Measurements from ENCODE around the gene PAN2. TPM values are rescaled to one million over a fixed set of nuclear protein-coding genes. Genes with fewer than 3 reads are reported as not detected.

The PAN2 gene
- total RNA-seq, 4 donors from 2014 or later: 10.2 to 35.9 (median 14.9) TPM

DNA sequence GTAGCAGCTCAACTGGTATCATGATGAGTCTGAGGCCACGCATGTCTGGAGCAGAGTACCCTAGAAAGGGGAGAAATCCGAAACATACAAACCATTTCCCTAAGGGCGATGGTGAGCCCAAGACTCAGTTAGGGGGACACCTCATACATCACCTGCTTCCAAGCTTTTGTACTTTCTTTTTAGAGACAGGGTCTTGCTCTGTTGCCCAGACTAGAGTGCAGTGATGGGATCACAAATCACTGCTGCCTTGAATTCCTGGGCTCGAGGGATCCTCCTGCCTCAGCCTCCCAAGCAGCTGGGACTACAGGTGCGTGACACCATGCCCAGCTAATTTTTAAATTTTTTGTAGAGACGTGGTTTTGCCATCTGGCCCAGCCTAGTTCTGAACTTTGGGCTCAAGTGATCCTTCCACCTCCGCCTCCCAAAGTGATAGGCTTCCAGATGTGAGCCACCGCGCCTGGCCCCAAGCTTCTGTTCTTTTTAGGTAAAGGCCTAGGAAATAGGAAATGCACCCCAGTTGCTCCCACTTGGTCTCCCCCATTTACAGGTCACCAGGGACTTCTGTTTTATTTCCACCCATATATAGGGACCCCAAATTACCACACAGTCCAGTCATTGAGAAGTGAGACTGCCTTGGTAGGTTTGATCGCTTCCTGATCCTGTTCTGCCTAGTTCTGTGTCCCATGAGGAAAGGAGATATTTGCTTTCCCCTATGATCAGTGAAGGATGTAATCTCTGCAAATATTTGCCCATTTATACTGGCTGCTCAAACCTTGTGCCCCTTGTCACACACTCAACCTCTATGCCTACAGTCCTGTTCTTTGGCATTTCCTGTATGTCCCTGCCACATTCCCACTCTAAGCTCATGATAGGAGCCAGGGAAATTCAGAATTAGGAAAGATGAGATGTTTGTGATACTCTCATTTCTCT is 28.6 kb upstream of the PAN2 start, which contains the start of gene APOF:
Gene APOF, minus strand, starts transcription at position 728 of the 930 bp plus-strand sequence. Its CDS starts 112 bp downstream, at position 616.
- 84 to 88% methylated on average over 9 to 10 of the region's 10 CpGs for WGBS, 2 donors

GRCh38 chr12:56361487-56362129 is 27.8 kb upstream of the PAN2 start:
- H3K9me3 ChIP-seq: no peaks in the 10 kb centered on the region
- intact Hi-C loops (cut with DNase I): no loop called here
- 76 to 88% methylated on average over 6 to 8 of the region's 8 CpGs for WGBS, 2 donors
- H3K27me3 ChIP-seq: no peaks in the 10 kb centered on the region
- TF ChIP-seq CTCF (IDR thresholded peaks at IDR 0.05) (no peak), POLR2A (IDR thresholded peaks at IDR 0.05) (no peak)
- H3K27ac ChIP-seq: no peak overlapping the region
- no peak for DNase-seq
- no peak overlapping the region for H3K4me3 ChIP-seq
- peaks cover 0 to 2% (median 0%) of the 10 kb centered on the region in 3 donors for H3K36me3 ChIP-seq
- H3K4me1 ChIP-seq: peaks cover 9 to 27% (median 20%) of the 10 kb centered on the region in 3 donors

More for the DNA sequence above, 28.6 kb upstream of the PAN2 start, which contains the start of gene APOF:
- Histone ChIP-seq H3K27ac (no peak within 1 kb of the TSS), H3K4me3 (no peak within 1 kb of the TSS), H3K36me3 (no peaks in the 10 kb centered on the region), H3K9me3 (no peaks in the 10 kb centered on the region), H3K27me3 (no peaks in the 10 kb centered on the region), H3K4me1 (peaks cover 9 to 21% (median 19%) of the 10 kb centered on the region in 3 donors)
- TF ChIP-seq CTCF (IDR thresholded peaks at IDR 0.05): no peak
- TF ChIP-seq POLR2A (IDR thresholded peaks at IDR 0.05): no peak
- intact Hi-C loops (cut with DNase I): no loop called here
- no peak for DNase-seq

GRCh38 chr12:56359851-56360767 is 26.3 kb upstream of the PAN2 start, which contains the start of gene STAT2:
STAT2 (minus strand) TSS chr12:56360107; CDS start chr12:56356571, 3,536 bp downstream.
- peak within 1 kb of the TSS; percentile 63 to 88 (median 82) for H3K4me3 ChIP-seq
- H3K27ac ChIP-seq: peak within 1 kb of the TSS; percentile 91 to 96 (median 94)
- peak; percentile 97 for DNase-seq
- intact Hi-C loops (cut with DNase I): no loop called here
- H3K4me1 ChIP-seq: peaks cover 9 to 27% (median 20%) of the 10 kb centered on the region in 3 donors
- TF ChIP-seq POLR2A (IDR thresholded peaks at IDR 0.05) (peak in 3 of 4 donors; percentile 12 to 84 (median 84)), CTCF (IDR thresholded peaks at IDR 0.05) (peak in 1 of 6 experiments; percentile 18)
- peaks cover 3 to 17% (median 10%) of the 10 kb centered on the region in 3 donors for H3K36me3 ChIP-seq
- no peaks in the 10 kb centered on the region for H3K27me3 ChIP-seq
- H3K9me3 ChIP-seq: no peaks in the 10 kb centered on the region
- 1% methylated on average over 26 to 36 of the region's 54 CpGs for WGBS, 2 donors

DNA sequence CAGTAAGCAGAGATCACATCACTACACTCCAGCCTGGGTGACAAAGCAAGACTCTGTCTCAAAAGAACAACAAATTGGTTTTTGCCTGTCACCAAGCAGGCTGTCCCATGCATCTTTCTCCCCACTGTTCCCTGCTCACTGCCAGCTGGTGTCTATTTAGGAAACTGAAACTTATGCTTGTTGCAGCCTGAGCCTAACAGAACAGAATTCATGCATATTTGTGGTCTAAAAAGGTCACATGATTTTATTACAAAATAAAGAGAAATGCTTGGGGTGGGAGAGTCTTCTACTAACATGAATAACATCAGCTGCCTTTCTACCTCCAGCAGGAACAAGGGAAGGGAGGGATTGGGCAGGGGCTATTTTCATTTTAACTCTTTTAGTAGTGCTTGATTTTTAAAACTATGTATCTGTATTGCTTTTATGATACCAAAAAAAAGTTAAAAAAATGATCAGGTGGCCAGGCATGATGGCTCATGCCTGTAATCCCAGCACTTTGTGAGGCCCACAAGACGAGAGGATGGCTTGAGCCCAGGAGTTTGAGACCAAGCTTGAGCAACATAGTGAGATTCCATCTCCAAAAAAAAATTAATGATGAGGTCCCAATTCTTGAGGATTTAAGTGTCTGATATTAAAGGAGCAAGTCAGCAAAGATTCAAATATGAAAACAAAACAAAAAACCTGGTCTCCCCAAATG is 25.2 kb upstream of the PAN2 start:
- intact Hi-C loops (cut with DNase I): no loop called here
- H3K27me3 ChIP-seq: no peaks in the 10 kb centered on the region
- peaks cover 13 to 28% (median 21%) of the 10 kb centered on the region in 3 donors for H3K36me3 ChIP-seq
- no peaks in the 10 kb centered on the region for H3K9me3 ChIP-seq
- DNase-seq: no peak
- no peak for TF ChIP-seq CTCF (IDR thresholded peaks at IDR 0.05)
- TF ChIP-seq POLR2A (IDR thresholded peaks at IDR 0.05): peak in 2 of 4 donors; percentile 17 to 42
- 0 to 5% methylated on average over 1 of the region's 1 CpG for WGBS, 2 donors
- H3K4me1 ChIP-seq: peaks cover 9 to 27% (median 20%) of the 10 kb centered on the region in 3 donors
- H3K27ac ChIP-seq: peak overlapping the region; percentile 91 to 96 (median 94)
- H3K4me3 ChIP-seq: peak overlapping the region; percentile 63 to 88 (median 82)
